Liver (tissue), 9 donors: ENCODE results near the gene TAB3. TPM values are rescaled to one million over a fixed set of nuclear protein-coding genes. Genes with fewer than 3 reads are reported as not detected.

Source experiments
- DNase-seq: peaks from one replicate; pipeline ENCODE4 v3.0.0-alpha.2; 2017; ENCODE audit warnings: low spot score
- H3K27ac ChIP-seq, 2 donors: one replicate each; pipeline ENCODE4 v1.7.0; 2013; ENCODE audit warnings: inconsistent platforms in 2 of 2, low read length in 2 of 2, control low read depth in 1 of 2, low read depth in 1 of 2, mild to moderate bottlenecking in 1 of 2
- H3K27me3 ChIP-seq, 4 donors: one replicate each; pipeline versions ENCODE4 v1.6.1 to v1.7.0; 2013; ENCODE audit warnings: low read length in 3 of 4, inconsistent platforms in 1 of 4, mild to moderate bottlenecking in 1 of 4, moderate library complexity in 1 of 4; ENCODE audit not compliant: control insufficient read depth in 4 of 4, insufficient read depth in 4 of 4
- H3K36me3 ChIP-seq, 4 donors: one replicate each; pipeline versions ENCODE4 v1.6.1 to v1.7.0; 2013; ENCODE audit warnings: low read length in 3 of 4, mild to moderate bottlenecking in 3 of 4, low read depth in 1 of 4, moderate library complexity in 1 of 4; ENCODE audit not compliant: control insufficient read depth in 4 of 4, insufficient read depth in 3 of 4
- H3K4me1 ChIP-seq, 4 donors: one replicate each; pipeline versions ENCODE4 v1.6.1 to v1.7.0; 2013; ENCODE audit warnings: low read length in 3 of 4, mild to moderate bottlenecking in 3 of 4, moderate library complexity in 1 of 4; ENCODE audit not compliant: control insufficient read depth in 4 of 4, insufficient read depth in 4 of 4
- H3K4me3 ChIP-seq, 3 donors: one replicate each; pipeline versions ENCODE4 v1.6.1 to v1.7.0; 2013; ENCODE audit warnings: low read length in 3 of 3, control low read depth in 1 of 3, low read depth in 1 of 3, mild to moderate bottlenecking in 1 of 3
- H3K9ac ChIP-seq, 2 donors: one replicate each; pipeline ENCODE4 v1.7.0; 2013; ENCODE audit warnings: low read length in 2 of 2, mild to moderate bottlenecking in 2 of 2, moderate library complexity in 2 of 2, control low read depth in 1 of 2, low read depth in 1 of 2
- H3K9me3 ChIP-seq, 4 donors: one replicate each; pipeline versions ENCODE4 v1.6.1 to v1.7.0; 2013; ENCODE audit warnings: low read length in 3 of 4; ENCODE audit not compliant: control insufficient read depth in 4 of 4
- ATF3 ChIP-seq: IDR thresholded peaks from 2 replicates; pipeline ENCODE4 v1.6.1; 2016; ENCODE audit warnings: antibody characterized with exemption
- CTCF ChIP-seq: fragments of 150-350 bp; IDR thresholded peaks from 2 replicates; pipeline ENCODE4 v1.5.1; 2017; ENCODE audit warnings: improper control_type of control experiment, low read depth, low read length; ENCODE audit not compliant: missing input control
- EGR1 ChIP-seq, 2 donors: IDR thresholded peaks; 2 replicates each; pipeline ENCODE4 v1.6.1; 2016 to 2018; ENCODE audit warnings: antibody characterized with exemption in 2 of 2, low read depth in 2 of 2
- FOXA1 ChIP-seq: IDR thresholded peaks from 2 replicates; pipeline ENCODE4 v1.6.1; 2016; ENCODE audit warnings: antibody characterized with exemption
- FOXA2 ChIP-seq: IDR thresholded peaks from 2 replicates; pipeline ENCODE4 v1.6.1; 2016; ENCODE audit warnings: antibody characterized with exemption
- GABPA ChIP-seq, 2 donors: IDR thresholded peaks in 1 of 2; conservative IDR thresholded peaks in 1 of 2; 2 replicates each; pipeline ENCODE4 v1.6.1; 2016; ENCODE audit warnings: antibody characterized with exemption in 2 of 2, mild to moderate bottlenecking in 1 of 2, moderate library complexity in 1 of 2
- HNF4A ChIP-seq, 2 donors: conservative IDR thresholded peaks; 2 replicates each; pipeline ENCODE4 v1.6.1; 2016; ENCODE audit warnings: antibody characterized with exemption in 2 of 2, mild to moderate bottlenecking in 2 of 2
- HNF4G ChIP-seq: IDR thresholded peaks from 2 replicates; pipeline ENCODE4 v1.6.1; 2016; ENCODE audit warnings: antibody characterized with exemption
- JUND ChIP-seq, 2 donors: IDR thresholded peaks; 2 replicates each; pipeline ENCODE4 v1.6.1; 2016; ENCODE audit warnings: antibody characterized with exemption in 2 of 2
- MAX ChIP-seq: IDR thresholded peaks from 2 replicates; pipeline ENCODE4 v1.6.1; 2016; ENCODE audit warnings: antibody characterized with exemption
- NR2F2 ChIP-seq: IDR thresholded peaks from 2 replicates; pipeline ENCODE4 v1.6.1; 2016; ENCODE audit warnings: antibody characterized with exemption
- RAD21 ChIP-seq, 2 donors: IDR thresholded peaks; 2 replicates each; pipeline ENCODE4 v1.6.1; 2016; ENCODE audit warnings: antibody characterized with exemption in 2 of 2, mild to moderate bottlenecking in 2 of 2
- RXRA ChIP-seq, 2 donors: IDR thresholded peaks; 2 replicates each; pipeline ENCODE4 v1.6.1; 2017 to 2018; ENCODE audit warnings: antibody characterized with exemption in 2 of 2, mild to moderate bottlenecking in 1 of 2
- SP1 ChIP-seq: IDR thresholded peaks from 2 replicates; pipeline ENCODE4 v1.6.1; 2018; ENCODE audit warnings: antibody characterized with exemption, mild to moderate bottlenecking
- TAF1 ChIP-seq: conservative IDR thresholded peaks from 2 replicates; pipeline ENCODE4 v1.6.1; 2016; ENCODE audit warnings: antibody characterized with exemption, mild to moderate bottlenecking
- YY1 ChIP-seq: IDR thresholded peaks from 2 replicates; pipeline ENCODE4 v1.6.1; 2016; ENCODE audit warnings: antibody characterized with exemption, mild to moderate bottlenecking
- ZBTB33 ChIP-seq: IDR thresholded peaks from 2 replicates; pipeline ENCODE4 v1.6.1; 2016; ENCODE audit warnings: antibody characterized with exemption
- WGBS: extraction: QIAGEN DNeasy Blood & Tissue Kit; methylation state at CpG from one replicate; pipeline ENCODE4 v1.1.7; 2013; 5-methylcytosine and 5-hydroxymethylcytosine counted together
- polyA plus RNA-seq, 2 donors: library from polyadenylated mRNA; stranded (reverse) in 1 of 2; unstranded in 1 of 2; fragments of 200-250 nt in 1 of 2; fragments of >200 nt in 1 of 2; fragmentation: Nextera tagmentation in 1 of 2; extraction: Ambion mirVana in 1 of 2; gene quantifications; one replicate each; pipeline versions ENCODE4 v1.2.1 to v1.2.3, GENCODE V29; 2013 to 2015
- total RNA-seq, 2 donors: library from RNA; depleted of rRNA; stranded (reverse); fragments of >200 nt; gene quantifications; one replicate each; pipeline ENCODE4 v1.2.3, GENCODE V29; 2014
- TF ChIP-seq, protein P1 (sequence below): IDR thresholded peaks from 2 replicates; pipeline ENCODE4 v1.6.1; 2016; ENCODE audit warnings: antibody characterized with exemption, mild to moderate bottlenecking
- donor health status: healthy.
- donor health status: healthy.
- donor health status: healthy.
- donor health status: healthy.
- donor health status: healthy.

The TAB3 gene
- total and polyA plus RNA-seq, 4 donors = 10.0 to 32.2 (median 17.4) TPM

GRCh38 chrX:30883138-30883537 is 5.9 kb downstream of the TAB3 start:
- no peaks in the 10 kb centered on the region for H3K27me3 ChIP-seq

DNA sequence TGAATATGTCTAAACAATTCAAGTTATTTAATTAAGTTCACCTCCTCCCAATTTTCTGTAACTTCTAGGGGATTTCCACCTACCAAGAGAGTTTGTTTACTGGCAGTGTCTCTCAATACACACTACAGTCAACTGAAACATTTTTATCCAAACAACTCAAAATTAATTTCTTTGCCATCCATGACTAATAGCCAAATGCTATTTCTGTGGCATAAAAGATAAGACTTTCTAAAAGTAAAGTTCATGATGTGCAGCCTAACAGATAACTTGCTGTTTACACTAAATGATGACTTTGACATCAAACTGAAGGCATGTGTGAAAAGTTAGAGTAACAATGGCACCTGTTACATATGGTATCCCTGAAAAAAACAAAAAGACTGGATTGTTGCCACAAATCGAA is 7.3 kb downstream of the TAB3 start:
- Histone ChIP-seq H3K27ac (no peak overlapping the region), H3K9ac (no peak overlapping the region), H3K9me3 (no peaks in the 10 kb centered on the region), H3K36me3 (no peaks in the 10 kb centered on the region), H3K4me1 (peaks cover 6 to 20% (median 17%) of the 10 kb centered on the region in 4 donors), H3K4me3 (no peak overlapping the region), H3K27me3 (no peaks in the 10 kb centered on the region)
- DNase-seq = no peak
- 82% methylated on average over 1 of the region's 1 CpG for WGBS
- TF ChIP-seq MAX (no peak), GABPA (IDR thresholded peaks at IDR 0.05 in 1 of 2, conservative IDR thresholded peaks at IDR 0.05 in 1 of 2) (no peak), FOXA1 (no peak), CTCF (no peak), EGR1 (IDR thresholded peaks at IDR 0.05; ENCODE audit: low read depth in 2 of 2) (no peak), ZBTB33 (no peak), TAF1 (no peak), NR2F2 (no peak), HNF4G (no peak), SP1 (no peak), JUND (IDR thresholded peaks at IDR 0.05) (no peak), FOXA2 (no peak), YY1 (no peak), HNF4A (conservative IDR thresholded peaks at IDR 0.05) (no peak), RAD21 (IDR thresholded peaks at IDR 0.05) (no peak), ATF3 (no peak), RXRA (IDR thresholded peaks at IDR 0.05) (no peak)
- TF ChIP-seq, protein P1, sequence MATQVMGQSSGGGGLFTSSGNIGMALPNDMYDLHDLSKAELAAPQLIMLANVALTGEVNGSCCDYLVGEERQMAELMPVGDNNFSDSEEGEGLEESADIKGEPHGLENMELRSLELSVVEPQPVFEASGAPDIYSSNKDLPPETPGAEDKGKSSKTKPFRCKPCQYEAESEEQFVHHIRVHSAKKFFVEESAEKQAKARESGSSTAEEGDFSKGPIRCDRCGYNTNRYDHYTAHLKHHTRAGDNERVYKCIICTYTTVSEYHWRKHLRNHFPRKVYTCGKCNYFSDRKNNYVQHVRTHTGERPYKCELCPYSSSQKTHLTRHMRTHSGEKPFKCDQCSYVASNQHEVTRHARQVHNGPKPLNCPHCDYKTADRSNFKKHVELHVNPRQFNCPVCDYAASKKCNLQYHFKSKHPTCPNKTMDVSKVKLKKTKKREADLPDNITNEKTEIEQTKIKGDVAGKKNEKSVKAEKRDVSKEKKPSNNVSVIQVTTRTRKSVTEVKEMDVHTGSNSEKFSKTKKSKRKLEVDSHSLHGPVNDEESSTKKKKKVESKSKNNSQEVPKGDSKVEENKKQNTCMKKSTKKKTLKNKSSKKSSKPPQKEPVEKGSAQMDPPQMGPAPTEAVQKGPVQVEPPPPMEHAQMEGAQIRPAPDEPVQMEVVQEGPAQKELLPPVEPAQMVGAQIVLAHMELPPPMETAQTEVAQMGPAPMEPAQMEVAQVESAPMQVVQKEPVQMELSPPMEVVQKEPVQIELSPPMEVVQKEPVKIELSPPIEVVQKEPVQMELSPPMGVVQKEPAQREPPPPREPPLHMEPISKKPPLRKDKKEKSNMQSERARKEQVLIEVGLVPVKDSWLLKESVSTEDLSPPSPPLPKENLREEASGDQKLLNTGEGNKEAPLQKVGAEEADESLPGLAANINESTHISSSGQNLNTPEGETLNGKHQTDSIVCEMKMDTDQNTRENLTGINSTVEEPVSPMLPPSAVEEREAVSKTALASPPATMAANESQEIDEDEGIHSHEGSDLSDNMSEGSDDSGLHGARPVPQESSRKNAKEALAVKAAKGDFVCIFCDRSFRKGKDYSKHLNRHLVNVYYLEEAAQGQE = no peak

More at GRCh38 chrX:30883138-30883537, 5.9 kb downstream of the TAB3 start:
- H3K4me1 ChIP-seq = peaks cover 6 to 27% (median 21%) of the 10 kb centered on the region in 4 donors
- no peaks in the 10 kb centered on the region for H3K36me3 ChIP-seq
- H3K4me3 ChIP-seq = no peak overlapping the region
- WGBS = 79% methylated on average over 2 of the region's 2 CpGs
- no peak overlapping the region for H3K27ac ChIP-seq
- no peak overlapping the region for H3K9ac ChIP-seq
- H3K9me3 ChIP-seq = no peaks in the 10 kb centered on the region
- no peak for DNase-seq
- no peak for TF ChIP-seq JUND (IDR thresholded peaks at IDR 0.05)
